NOMO-1 treated with DMSO at 0.1 percent for 48 hours (cell line): Measurements from ENCODE around the gene HMCN2.
"Not testable (repeated sequence)": the region's sequence is repeated elsewhere in the genome, so short reads cannot be mapped to it uniquely, and the experiment has no call there.

Experiments used
- DNase-seq: peaks from one replicate; lab custom pipeline; 2025; ENCODE audit not compliant: unreplicated experiment; lab: John Stamatoyannopoulos, UW

Gene HMCN2

DNA sequence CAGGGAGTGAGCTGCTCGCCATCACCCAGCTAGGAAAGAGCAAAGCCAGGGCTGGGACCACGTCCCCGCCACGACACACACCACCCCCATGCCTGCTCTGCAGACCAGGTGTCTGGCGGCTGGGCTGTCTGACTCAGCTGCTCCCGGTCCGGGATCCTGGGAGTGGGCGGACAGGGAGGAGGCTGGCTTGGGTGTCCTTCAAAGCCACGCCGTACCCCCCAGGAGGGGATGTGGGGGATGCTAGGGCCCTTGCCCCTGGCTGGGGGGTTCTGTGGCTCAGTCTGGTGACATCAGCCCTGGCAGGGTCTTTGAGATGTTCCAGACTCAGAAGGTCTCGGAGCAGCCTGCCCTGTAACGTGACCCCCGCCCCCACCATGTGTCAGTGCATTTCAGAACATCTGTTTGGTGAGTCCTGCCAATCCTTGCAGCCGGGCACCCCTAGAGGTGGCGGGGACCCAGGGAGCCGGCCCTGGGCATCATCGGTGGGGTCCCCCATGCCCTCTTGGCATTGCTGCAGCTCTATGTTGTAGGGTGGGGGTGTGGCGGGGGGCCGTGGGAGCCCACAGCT, 62.3 kb downstream of the HMCN2 start:
- DNase-seq: no peak

DNA sequence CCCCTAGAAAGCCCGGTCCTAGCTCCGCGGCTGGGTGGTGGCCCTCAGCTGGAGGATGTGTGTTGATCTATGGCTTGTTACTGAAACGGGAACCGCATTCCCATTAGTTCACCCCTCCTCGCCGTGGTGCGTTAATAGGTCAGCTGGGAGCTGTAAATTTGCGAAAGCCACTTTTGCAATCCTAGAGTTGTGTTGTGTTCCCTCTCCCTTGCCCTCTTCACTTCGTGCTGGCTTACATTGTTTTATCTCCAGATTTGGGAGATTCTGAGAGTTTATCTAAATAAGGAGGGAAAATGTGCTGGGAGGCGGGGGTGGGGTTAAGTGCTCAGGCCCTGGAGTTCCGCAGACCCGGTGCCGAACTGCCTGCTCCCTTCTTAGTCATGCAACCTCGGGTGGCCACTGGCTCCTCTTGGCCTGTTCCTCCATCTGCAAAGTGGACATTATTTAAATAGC, 62.8 kb downstream of the HMCN2 start:
- DNase-seq: peak; percentile 18

DNA sequence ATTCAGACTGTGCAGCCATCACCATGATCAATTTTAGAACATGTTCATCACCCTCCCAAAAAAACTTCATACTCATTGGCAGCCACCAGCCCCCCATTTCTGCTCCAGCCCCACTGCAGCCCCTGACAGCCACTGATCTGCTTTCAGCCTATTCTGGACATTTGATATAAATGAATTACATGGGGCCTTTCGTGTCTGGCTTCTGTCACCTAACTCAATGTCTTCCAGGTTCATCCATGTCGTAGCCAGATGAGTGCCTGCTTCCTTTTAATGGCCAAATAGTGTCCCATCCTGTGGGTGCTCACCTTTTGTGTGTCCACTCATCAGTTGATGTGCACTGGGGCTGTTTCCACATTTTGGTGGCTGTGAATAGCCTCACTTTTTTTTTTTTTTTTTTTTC, 63.5 kb downstream of the HMCN2 start:
- no peak for DNase-seq

DNA sequence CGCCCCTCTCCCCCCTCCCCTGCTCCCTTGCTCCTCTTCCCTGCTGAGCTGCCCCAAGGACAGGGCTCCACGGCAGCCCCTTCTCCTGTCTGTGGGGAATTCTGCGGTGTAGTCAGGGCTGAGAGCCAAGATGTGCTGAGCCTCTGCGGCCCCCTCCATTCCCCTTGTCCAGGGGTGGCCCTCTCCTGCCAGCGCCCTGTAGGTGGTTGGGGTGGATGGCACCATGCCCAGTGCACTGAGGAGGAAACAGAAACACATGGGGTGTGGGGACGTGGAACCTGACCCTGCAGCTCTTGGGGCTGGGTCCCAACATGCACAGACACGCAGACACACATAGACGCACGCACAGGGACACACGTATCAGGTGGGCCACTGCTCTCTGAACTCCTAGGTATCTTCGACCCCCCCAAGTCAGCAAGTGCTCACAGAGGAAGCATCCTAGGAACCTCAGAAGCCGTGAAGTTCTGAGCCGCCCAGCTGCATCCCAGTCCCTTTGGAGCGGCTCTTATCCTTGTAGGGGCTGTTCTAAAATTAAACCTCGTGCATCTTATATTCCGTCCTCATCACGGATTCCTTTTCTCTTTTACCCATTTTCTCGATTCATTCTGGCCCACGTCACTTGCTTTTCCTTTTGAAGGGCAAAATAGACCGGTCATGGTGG, 64.8 kb downstream of the HMCN2 start:
- DNase-seq: no peak

DNA sequence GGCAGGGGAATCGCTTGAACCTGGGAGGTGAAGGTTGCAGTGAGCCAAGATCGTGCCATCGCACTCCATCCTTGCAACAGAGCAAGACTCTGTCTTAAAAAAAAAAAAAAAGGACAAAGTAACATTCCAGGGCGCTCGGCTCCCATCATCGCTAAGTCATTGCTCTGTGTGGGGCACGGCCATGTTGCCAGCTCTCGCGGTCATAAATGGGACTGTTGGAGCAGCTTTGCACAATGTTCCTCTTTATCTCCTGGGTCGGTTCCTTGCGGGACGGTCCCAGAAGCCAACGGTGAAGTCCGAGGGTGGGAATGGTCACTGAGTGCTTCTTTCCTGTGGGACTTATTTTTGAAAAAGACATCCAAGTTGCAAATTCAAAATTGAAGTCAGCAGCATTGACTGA, 65.5 kb downstream of the HMCN2 start:
- no peak for DNase-seq

DNA sequence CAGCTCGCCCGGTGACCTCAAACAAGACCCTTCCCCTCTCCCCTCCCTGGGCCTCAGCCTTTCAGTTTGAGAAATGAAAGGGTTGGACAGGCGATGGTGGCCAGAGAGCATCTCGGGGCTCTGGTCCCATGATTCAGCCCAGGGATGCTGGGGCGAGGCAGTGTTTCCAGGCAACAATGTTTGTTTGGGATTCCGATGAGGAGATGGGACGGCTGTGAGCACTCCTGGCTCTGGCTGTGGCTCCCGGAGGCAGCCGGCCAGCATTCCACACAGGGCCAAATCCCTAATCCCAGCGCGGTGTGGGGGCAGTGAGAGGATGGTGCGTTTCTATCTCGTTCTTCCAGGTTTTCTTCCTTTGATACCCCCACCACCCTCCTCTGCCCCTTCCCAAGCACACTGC, 66.0 kb downstream of the HMCN2 start:
- no peak for DNase-seq

DNA sequence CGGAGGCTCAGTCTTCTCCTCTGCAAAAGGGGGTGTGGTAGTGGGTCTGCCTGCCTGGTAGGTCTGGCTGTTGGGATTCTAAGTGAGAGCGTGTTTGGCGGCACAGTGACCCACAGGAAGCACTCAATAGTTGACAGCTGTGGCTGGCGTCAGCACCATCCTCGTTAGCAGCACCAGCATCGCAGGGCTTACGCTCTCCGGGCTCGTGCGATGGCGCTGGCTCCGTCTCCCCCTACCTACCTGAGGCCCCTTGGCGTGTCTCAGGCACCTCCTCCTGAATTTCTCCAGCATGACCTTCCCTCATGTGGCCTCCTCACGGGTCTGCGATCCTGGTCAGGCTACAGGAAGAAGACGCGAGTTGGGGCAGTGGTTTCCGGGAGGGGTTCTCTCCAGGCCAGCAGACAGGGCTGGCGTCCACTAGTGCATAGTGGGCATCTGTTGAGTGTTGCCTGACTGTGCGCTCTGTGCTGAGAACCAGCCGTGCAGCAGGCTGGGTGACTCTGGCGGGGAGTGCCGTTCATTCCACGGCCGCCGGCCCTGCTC, 66.9 kb downstream of the HMCN2 start:
- DNase-seq: no peak

DNA sequence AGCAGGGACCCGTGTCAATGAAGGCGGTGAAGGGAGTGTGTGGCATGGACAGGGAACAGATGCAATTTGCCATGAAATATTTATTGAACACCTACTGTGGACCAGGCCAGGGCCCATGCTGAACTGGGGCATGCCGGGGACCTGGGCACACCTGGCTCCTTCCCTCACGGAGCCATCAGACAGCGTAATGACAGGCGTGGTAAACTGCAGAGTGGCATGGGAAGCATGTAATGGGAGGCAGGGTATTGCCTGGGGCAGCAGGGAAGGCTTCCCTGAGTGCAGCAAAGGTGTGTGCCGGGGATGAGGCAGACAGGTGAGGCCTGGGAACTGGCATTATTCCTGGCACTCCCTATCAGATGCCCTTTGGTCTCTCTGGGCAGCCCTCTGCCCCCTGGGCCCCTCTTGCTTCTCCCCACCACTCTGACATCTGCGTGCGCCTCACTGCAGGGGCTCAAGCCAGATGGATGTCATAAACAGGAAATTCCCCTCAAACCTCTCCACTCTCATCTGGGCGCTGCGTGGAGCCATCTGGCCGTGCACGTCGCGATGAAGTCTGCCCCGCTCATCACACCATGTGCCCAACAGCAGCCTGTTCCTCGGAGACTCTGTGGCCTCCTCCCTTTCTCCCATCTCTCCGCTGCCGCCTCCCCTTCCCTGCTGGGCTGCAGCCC, 67.6 kb downstream of the HMCN2 start:
- no peak for DNase-seq

DNA sequence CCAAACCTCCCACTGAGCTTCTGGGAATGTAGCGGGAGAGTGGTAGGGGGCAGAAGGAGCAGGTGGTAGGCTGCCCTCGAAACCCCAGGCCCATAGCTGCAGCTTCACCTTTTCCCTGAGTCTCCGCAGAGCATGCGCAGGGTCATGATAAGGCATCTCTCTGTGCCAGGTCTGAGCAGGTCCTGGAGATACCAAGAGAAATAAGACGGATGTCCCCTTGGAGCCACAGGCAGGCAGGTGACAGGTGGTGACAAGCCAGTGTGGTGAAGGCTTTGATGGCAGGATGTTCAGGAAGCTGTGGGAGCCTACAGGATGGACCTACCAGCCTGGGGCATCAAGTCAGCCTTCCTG, 68.1 kb downstream of the HMCN2 start:
- DNase-seq: no peak

DNA sequence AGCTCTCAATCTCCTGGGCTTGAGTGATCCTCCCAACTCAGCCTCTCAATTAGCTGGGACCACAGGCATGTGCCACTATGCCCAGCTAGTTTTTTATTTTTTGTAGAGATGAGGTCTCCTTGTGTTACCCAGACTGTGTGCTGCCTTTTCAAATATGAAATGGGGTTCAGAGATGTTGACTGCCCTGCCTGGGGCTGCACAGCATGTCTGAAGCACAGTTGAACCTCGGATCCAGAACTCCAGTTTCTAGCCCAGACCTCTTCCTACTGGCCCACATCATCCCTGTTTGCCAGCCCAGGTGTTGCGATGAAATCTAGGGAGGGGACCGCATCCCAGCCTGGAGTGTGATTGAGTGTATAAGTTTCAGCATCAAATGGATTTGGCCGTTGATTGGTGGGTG, 69.4 kb downstream of the HMCN2 start:
- no peak for DNase-seq

DNA sequence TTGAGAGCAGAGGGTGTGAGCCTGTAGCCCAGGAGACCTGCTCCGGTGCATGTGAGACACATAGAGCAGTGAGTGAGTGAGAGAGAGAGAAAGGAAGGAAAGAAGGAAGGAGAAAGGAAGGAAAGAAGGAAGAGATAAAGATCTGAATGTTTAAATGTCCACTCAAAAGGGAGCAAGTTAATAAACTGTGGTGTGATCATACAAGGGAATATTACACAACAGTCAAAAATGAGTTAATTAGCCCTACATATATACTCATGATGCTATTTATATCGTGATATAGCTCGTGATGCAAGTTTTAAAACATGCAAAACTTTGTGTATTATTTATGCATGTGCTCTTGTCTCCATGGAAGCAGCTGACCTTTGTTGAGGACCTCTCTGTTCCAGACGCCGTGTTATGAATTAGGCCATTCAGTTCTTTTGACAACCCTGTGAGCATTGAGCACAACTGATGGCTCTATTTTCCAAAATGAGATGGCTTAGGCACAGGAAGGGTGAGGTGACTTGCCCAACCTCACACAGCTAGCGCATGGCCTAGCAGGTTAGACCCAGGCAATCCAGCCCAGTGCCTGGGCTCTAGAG, 70.6 kb downstream of the HMCN2 start:
- no peak for DNase-seq

DNA sequence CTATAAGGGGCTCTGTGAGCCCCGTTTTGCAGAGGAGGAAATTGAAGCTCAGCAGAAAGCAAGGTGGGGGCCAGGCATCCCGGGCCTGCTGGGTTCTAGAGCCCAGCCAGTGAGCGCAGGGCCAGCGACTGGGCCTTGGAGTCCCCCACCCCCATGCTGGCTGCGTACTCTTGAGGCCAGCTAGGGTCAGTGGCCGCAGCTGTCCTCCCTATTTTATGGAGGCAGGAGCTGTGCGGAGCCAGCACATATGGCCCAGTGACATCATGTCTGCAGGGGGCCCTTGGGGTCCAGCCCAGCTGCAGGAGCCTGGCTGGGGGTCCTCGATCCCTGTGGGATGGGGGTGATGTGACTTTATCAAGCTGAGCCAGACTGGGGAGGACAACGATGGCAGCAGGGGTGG, 71.3 kb downstream of the HMCN2 start:
- no peak for DNase-seq

DNA sequence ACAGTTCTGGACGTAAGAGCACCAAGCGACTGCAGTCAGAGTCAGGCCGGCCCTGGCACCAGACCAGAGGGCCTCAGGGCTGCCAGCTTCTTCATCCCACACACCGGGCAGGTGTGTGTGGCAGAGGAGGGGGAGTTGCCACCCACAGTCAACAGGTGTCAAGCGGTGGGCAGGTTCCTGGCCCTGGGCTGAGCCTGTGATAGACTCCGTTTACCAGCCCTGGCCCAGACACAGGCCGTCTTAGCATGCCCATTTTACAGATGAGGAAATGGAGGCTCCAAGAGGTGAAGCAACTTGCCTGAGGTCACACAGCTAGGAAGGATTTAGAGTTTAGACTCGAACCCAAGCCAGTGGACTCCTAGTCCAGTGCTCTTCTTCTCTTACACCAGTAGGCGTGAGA, 71.8 kb downstream of the HMCN2 start:
- no peak for DNase-seq

DNA sequence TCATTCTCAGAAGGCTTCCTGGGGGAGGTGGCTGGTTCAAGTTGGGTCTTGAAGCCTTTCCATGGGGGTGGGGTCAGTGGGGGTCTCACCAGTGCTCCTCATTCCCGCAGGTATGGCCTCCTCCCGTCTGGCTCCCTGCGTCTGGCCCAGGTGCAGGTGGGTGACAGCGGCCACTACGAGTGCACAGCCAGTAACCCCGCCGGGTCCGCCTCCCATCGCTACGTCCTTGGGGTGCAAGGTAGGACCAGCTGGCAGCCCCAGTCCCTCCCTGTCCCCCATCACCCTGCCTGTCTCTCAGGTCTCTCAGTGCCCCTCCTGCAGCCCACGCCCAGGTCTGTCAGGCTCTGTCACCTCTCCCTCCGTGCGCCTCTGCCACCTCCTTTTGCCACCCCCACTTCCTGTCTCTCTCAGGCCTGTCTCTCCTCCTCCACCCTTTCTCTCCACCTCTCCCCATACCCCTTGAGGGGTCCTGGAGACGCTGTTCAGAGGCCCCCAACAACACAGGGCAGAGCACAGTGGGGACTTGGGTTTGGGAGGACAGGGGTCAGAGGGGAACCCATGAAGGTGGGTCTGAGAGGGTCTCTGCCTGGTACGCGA, 72.3 kb downstream of the HMCN2 start:
- no peak for DNase-seq

DNA sequence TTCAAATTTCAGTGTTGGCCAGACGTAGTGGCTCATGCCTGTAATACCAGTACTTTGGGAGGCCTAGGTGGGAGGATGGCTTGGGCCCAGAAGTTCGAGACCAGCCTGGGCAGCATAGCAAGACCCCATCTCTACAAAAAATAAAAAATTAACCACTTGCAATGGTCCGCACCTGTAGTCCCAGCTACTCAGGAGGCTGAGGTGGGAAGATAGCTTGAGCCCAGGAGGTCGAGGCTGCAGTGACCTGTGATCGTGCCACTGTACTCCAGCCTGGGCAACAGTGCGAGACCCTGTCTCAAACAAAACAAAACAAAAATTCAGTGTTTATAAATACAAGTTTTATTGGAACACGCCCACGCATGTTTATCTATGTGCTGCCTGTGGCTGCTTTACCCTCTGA, 73.3 kb downstream of the HMCN2 start:
- DNase-seq: not testable (repeated sequence)

DNA sequence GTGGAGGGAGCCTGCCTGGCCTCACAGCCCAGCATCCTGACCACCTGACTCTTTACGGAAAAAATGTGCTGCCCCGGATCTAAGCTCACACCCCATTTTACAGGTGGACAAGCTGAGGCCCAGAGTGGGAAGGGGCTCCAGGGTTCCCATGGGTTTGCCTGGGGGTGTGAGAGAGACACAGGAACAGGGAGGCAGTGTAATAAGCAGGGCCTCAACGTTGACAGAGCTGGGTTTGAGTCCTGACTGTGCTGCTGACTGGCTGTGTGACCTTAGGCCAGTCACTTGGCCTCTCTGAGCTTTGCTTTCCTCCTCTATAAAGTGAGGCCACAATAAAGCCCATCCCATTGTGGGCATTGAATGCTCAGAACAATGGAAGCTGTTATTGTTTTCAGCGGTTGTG, 73.7 kb downstream of the HMCN2 start:
- no peak for DNase-seq

DNA sequence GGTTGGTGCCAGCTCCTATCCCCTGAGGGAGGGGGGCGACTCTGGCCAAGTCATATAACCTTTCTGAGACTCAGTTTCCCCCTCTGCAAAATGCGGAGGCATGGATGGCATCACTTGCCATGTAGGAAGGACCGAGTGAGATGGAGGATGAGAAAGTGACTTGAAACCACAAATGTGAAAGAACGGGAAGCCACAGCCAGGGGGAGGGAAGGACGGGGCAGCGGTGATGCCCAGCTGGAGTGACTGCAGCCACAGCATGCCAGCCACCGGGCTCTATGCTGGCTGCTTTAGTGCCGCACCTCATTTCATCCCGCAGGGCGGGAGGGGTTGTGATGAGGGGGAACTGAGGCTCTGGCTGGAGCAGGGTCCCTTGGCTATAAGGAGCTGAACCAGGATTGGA, 74.5 kb downstream of the HMCN2 start:
- DNase-seq: peak; percentile 26

DNA sequence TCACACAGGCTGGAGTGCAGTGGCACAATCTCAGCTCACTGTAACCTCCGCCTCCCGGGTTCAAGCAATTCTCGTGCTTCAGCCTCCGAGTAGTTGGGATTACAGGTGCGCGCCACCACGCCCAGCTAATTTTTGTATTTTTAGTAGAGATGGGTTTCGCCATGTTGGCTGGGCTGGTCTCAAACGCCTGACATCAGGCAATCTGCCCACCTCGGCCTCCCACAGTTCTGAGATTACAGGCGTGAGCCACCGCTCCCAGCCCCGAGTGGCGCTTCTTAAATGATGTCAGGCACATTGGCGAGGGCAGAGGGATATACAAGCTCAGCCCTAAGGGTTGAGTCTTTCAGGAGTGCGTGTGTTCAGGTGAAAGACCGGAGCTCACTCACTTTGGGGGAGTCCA, 75.0 kb downstream of the HMCN2 start:
- DNase-seq: not testable (repeated sequence)

DNA sequence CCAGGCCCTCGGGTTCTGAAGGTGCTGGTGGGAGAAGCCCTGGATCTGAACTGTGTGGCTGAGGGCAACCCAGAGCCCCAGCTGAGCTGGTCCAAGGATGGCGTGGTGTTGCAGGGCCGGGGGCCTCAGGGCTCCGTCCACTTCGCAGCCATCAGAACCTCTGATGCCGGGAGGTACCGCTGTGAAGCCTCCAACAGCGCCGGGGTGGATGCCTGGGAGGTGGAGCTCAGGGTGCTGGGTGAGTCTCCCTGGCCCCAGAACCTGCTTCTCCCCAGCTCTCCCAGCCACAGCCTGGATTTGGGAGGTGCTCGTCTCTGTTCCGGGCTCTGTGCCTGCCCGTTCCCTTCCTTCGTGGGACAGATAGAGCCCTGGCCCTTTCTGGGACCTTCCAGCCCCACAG, 75.6 kb downstream of the HMCN2 start:
- no peak for DNase-seq

DNA sequence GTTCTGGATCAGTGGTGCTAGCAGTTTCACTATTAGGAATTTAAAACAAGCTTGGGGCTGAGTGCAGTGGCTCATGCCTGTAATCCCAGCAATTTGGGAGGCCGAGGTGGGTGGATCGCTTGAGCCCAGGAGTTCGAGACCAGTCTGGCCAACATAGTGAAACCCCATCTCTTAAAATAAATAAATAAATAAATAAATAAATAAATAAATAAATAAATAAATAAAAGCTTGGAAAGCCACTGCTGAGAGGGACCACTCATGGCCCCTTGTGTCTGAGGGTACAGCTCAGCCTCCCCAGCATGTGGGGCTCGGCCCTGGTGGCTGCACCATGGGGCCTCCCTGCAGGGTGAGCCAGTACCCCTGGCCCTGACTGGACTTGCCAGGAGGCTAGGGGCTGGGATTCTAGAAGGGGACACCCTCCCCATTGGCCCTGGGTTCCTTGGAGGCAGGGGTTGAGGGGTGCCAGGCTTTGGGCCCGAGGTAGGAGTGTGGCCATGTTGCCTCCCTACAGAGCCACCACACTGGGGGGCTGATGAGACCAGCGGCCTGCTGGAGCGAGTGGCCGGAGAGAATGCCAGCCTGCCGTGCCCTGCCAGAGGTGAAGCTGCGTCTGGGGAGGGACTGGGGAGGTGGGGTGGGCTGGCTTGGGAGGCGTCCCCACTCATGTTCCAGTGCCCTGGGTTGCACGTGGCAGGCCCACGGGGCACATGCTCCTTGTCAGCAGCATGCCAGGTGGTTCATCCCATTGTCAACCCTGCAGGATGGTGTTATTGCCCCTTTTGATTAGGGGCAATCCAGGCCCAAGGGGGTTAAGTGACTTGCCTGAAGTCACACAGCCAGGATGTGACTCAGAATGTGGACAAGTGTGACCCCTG, 76.5 kb downstream of the HMCN2 start:
- no peak for DNase-seq

DNA sequence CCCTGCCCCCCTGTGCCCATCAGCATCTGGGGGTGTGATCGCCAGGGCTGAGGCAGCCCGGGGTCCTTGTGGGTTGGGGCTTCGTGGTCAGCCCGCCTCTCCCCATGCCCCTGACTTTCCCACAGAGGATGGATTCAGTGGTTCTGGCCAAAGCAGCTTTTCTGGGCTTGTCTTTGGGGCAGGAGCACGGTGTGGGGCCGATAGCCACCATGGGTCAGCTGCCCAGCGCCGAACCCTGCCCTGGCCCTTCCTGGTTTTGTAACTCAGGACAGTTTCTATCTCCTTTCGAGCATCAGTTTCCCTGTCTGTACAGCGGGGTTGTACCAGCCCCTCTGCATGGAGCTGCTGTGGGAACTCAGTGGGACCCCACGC, 77.1 kb downstream of the HMCN2 start:
- no peak for DNase-seq
